Stimulated activated CD4-positive, alpha-beta T cell treated with anti-CD3 and anti-CD28 coated beads, Interleukin-1b, Interleukin-23, amount 100 ng/mL, for 1 hour (primary cell): ENCODE measurements around the gene TBCCD1.
"Not testable (repeated sequence)": the region's sequence is repeated elsewhere in the genome, so short reads cannot be mapped to it uniquely, and the experiment has no call there.

ENCODE experiments used
- DNase-seq, 2 donors: peaks; one replicate each; pipeline ENCODE4 v3.0.0-alpha.2; 2020; ENCODE audit warnings: low read depth in 2 of 2

TBCCD1 gene

DNA sequence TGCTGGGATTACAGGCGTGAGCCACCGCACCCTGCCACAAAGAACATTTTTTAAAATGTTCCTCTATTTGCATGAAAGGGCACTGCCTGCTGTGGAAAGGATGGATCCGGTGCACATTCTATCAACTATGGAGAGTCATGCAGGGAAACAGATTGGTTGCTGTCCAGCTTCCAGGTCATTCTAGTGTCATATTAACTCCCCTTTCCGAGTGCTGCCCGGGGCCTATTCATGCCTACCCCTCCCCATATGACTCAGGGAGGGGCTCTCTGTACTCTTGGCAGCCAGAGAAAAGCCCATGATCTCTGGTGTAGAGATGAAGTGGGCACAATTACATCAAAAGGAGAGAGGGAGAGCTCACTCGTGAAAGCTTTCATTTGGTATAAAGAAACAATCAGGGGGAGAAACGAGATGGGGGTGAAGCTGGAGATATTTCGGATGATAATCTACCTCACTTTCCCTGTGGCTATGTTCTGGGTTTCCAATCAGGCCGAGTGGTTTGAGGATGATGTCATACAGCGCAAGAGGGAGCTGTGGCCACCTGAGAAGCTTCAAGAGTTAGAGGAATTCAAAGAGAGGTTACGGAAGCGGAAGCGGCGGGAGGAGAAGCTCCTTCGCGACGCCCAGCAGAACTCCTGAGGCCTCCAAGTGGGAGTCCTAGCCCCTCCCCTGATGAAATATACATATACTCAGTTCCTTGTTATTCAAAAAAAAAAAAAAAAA is 29.6 kb upstream of the TBCCD1 start:
- DNase-seq: no peak

DNA sequence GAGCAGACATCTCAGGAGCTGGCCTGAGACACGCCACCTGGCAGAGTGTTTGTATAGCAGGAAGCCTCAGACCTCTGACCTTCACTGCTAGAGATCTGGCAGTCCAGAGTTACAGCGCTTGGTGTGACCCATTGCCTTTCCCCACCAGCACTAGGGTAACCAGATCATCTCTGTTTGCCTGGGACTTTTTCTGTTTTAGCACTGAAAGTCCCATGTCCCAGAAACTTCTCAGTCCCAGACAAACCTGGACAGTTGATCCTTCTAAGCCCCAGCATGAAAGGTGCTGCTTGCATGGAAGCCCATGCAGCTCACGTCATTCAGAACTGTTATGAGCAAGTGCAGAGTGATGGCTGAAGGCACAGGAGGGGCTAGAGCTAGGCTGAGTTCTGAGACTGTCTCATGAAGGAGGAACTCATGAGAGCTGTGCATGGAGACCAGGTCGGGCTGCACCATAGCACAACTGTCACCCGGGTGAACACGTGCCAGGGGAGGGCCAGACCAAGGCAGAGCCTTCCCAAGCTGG is 27.5 kb upstream of the TBCCD1 start:
- DNase-seq: no peak

DNA sequence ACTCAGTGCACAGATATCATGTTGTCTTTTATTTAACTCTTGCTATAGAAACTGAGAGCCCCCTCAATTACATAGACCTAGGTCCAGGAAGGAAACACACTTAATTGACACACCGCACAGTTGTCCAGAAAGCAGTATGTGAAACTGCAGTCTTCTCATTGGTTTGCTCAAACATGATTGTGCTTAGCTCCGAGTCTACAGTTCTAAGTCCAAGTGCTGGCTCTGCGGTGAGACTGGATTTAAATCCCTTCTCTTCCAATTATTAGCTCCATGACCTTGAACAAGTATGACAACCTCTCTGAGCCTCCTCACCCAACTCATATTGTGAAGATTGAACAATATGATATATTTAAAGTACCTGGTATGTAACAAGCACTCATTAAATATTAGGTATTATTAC is 26.7 kb upstream of the TBCCD1 start:
- DNase-seq: no peak

DNA sequence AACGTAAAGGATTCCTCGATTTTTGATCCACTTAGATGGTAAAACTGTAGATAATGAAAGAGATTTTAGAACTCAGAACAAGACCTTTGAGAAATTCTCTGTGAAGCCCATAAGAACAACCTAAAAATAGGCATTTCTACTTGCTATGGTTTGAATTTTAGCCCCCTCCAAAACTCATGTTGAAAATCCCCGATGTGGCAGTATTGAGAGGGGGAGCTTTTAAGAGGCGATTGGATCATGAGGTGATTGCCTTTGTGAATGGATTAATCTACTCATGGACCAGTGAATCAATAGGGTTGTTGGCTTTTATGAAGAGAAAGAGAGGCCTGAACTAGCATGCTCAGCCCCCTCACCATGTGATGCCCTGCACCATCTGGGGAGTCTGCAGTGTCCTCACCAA is 25.5 kb upstream of the TBCCD1 start:
- no peak for DNase-seq

DNA sequence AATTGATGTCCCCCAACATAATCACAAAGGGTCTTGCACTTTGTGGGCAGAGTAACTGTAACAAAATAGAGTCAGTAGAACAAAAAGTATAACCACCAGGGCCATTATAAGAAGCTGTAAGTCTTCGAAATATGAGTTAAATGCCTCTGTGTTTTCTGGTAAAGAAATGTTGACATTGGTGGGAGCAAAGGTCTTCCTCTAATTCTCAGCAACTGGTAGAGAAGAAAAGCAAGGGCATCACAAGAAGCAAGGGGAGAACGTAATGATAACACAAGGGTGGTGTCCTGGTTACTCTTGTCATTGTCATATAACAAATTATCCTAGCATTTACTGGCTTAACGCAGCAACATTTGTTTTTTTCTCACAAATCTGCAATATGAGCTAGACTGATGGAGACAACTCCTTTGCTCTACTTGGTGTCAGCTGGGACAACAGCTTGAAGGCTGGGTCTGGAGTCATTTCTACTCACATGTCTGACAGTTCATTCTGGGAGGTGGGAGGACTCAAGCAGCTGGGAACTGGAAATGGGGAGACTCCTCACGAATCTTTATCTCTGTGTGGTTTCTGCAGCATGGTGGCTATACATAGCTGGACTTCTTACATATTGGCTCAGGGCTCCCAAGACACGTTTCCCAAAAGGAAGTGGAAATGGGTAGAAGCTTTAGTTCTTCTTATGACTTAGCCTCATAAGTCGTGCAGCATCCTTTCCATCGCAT is 23.6 kb upstream of the TBCCD1 start:
- no peak for DNase-seq

DNA sequence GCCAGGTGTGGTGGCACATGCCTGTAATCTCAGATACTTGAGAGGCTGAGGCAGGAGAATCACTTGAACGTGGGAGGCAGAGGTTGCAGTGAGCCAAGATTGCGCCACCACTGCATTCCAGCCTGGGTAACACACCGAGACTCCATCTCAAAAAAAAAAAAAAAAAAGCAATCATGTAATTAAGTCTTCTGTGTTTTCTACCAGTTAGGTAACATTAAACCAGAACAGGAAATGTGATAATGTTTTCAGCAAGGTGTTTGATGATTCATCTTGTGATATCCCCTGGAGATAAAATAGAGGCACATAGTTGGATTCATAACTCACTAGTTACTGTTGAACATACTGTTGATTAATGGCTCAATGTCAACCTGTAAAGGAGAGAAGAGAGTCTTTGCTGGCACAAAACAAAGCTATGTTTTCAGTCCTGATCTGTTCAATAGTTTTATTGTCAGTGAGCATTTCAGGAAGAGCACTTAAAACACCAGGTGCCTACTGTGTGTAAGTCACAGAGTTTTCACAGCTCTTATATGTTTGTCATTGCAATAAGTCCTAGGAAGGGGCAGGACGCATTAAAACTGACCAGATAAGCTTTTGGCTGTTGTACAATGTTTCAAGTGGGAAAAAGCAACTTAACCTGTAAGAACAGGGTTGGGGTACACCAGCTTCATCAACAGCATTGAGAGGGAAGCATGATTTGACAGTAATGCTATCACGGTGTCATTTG is 22.9 kb upstream of the TBCCD1 start:
- no peak for DNase-seq

DNA sequence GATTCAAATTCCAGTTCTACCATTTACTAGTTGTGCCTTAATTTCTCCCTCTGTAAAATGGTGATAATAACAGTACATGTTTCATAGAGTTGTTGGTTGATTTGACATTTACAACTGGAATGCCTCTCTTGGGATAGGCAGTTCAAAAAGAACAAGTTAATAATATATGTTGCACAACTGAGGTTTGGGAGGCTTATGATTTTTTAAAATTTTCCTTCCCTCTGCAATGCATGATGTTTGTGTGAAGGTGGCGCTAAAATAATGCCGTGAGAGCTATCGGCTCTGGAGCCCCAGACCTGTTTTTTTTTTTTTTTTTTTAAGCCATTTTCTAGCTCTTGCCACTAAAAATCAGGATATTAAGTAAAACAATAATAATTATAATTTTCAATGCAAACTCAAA is 22.0 kb upstream of the TBCCD1 start:
- no peak for DNase-seq

DNA sequence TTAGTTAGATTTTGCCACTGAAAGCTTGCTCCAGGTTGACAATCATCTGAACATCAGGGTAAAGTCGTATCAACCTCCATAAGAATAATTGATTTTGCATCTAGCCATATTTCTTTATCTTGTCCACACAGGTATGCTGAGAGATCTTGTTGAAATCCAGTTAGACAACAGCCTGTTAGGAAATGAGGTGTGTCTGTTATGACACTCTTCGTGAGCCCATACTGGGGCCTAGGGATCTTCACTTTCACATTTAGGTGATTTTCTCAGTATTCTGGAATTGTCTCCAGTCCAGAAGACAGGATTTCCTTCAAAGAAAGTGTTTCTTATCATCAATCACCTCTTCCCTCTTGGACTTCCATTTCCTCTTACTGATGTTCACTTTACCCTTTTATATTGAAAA is 21.5 kb upstream of the TBCCD1 start:
- no peak for DNase-seq

DNA sequence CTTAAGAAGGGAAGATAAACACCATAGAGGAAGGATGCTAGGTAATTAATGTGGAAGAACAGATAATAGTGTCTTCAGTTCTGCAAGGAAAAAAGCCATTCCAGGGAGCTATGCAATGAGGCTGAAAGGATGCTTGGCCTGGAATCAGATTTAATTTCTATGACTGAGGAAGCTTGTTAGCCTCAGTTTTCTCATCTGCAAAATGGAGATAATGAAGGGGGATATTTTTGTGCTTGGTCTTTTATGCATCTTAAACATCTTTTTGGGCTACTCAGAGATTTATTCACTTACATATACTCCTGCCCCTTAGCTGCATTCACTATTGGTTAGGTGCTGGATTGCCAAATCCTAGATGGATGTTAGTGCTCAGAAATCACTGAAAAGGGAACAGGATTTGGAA is 20.0 kb upstream of the TBCCD1 start:
- no peak for DNase-seq

DNA sequence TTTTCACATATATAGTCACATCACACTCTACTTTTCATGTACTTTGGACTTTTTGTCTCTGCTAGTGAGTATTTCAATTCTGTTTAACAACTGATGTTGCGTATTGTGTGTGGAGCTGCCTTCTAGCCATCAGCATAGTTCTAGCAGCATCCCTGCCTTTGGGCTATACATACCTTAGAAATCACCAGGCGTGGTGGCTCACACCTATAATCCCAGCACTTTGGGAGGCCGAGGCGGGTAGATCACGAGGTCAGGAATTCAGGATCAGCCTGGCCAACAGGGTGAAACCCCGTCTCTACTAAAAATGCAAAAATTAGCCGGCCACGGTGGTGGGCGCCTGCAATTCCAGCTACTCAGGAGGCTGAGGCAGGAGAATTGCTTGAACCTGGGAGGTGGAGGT is 19.1 kb upstream of the TBCCD1 start:
- DNase-seq: not testable (repeated sequence)

DNA sequence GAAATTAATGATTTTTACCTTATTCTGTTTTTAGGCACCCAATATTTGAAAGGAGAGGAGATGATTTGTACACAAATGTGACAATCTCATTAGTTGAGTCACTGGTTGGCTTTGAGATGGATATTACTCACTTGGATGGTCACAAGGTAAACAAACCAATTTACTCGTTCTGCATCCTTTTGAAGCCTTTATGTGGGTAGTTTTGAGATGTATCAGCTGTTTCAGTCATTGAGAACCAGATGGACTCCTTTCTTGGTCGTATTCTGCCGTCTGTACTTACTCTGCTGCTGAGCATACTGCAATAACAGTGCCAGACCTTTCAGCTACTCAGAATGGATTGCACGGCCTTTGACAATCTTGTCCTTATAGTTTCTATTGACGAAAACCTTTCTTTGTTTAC is 16.7 kb upstream of the TBCCD1 start:
- DNase-seq: no peak

DNA sequence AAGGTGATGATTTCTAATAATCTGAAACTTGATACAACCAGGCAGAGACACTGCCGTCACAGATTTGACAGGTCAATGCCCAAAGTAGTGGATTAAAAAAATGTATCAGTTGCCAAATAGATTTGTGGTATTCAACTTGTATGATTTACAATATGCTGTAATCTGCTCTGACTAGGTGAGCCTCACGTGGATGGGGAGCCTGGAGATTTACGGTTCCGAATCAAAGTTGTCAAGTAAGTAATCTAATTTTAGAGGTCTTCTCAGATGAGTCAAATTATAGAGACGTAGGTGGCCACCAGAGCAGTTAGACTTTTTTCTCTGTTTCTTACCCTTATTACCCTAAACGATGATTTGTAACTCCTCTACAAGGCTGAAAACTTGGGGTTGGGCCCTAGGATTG is 15.4 kb upstream of the TBCCD1 start:
- DNase-seq: no peak

DNA sequence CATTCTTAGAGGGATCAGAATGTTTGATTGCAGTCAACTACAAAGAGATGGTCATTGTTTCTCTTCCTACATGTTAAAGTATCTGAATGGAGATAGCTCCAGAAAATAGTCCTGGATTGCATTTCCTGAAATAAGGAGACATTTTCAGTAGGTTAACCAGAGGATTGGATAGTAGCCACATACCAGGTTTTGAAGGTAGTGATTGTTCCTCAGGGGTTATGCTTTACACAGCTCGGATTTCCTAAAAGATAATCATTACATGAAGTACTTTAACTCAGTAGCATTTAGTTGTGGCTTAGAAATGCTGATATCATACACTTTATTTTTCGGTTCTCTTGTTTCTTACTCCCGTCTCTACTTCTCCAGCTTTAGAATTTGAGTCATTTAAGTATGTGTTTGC is 13.6 kb upstream of the TBCCD1 start:
- no peak for DNase-seq

DNA sequence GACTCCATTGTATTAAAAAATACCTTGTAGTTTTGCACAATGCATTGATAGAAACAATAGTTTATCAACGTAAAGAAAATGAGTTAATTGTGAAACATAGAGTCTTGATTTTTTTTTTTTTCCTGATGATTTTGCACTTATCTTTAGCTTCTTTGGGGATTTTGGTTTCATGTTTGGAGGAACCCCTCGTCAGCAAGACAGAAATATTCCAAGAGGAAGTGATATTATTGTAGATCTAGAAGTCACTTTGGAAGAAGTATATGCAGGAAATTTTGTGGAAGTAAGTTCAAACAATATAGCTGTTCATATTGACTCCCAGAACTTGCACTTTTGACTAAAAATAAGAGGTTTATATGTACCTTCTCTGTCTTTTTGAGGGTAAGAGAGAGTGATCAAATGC is 10.4 kb upstream of the TBCCD1 start:
- no peak for DNase-seq

DNA sequence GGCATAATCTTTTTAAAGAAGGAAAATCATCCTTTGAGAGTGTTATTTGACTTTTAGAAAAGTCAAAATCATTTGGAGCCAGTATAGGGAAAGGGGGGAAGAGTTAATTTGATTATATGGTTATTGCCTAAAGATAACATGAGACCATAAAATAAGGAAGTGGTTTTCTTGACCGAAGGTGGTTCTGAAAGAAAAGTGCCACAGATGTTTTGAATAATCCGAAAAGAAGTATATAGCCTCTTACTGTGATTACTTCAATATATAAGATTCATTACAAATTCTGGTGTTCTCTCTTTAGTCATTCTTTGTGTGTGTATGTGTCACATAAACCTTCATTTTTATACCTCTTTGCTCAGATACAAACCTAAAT is 4.5 kb upstream of the TBCCD1 start:
- DNase-seq: no peak

DNA sequence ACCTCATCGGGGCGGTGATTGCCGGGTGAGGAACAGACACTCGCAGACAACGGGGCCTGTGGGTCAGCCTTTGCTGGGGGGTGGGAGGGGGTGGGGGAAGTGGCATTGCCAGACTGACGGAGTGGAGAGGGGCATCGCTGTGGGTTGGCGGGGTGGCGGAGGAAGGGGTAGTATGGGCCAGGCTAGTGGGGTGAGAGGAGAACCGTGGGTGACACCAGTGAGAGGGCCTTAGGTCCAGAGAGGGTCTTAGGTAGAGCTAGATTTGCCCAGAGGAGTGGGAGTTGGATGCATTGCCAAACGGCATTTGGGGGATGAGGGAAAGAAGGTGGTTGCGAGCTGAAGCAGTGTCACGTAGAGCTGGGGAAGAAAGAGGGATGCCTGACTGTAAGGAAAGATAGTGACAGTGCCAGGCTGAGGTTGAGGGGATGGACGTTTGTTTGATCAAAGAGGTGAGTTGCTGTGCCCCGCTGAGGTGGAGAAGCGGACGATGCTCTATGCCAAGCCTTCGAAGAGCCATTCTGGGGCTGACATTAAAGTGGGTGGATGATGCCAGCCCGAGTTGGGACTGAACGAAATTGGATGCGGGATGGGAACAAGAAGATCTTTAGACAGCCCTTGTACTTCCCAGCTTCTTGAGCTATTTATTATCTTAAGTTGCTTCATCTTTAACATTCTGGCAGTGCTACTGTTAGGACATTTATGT is 4.0 kb upstream of the TBCCD1 start:
- no peak for DNase-seq

DNA sequence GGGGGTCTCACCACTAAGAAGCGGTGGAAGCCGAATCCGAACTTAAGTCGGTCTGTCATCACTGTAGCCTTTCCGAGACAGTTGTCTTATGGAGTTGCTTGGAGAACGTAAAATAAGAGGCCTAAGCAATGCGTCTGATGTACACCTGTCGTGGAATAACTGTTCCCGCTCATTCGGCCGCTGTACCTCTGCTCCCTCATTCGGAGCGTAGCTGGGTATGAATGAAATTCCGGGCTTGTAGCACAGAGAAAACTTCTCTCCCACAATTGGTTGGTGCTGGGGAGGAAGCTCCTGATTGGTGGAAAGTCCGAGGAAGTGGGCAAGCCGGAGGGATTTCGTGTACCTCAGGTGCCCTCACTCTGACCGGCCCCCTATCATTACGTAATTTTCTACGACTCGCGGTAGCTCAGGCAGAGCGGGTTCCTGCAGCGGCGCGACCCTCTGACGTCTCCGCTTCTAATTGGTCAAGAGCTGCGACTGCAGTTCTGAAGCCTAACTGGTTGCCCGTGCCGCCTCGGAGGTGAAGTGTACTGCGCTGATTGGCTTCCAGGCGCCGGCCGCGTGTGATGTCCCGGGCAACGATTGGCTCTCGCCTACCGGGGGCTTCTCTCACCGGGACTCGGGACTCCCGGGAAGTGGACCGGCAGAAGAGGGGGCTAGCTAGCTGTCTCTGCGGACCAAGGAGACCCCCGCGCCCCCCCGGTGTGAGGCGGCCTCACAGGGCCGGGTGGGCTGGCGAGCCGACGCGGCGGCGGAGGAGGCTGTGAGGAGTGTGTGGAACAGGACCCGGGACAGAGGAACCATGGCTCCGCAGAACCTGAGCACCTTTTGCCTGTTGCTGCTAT is 3.2 kb upstream of the TBCCD1 start, which contains the start of gene DNAJB11:
Gene DNAJB11 (plus strand): TSS at position 625 of the 845 bp plus-strand sequence. CDS start 178 bp downstream, at position 803.
- peak; percentile 88 to 90 for DNase-seq

DNA sequence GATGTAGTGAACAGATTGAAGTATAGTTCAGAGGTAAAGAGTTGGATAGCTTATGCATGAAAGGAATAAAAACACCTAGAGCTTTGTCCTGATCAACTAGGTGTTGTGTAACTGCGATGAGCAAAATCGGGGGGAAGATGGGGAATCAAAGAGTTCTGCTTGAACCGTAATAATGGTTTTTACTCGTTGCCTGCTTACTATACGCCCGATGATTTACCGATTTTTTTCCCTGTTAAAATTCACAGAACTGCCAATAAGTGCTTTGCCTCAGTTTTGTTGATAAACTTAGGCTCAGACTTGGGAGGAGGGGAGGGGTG is 2.6 kb upstream of the TBCCD1 start:
- DNase-seq: no peak

DNA sequence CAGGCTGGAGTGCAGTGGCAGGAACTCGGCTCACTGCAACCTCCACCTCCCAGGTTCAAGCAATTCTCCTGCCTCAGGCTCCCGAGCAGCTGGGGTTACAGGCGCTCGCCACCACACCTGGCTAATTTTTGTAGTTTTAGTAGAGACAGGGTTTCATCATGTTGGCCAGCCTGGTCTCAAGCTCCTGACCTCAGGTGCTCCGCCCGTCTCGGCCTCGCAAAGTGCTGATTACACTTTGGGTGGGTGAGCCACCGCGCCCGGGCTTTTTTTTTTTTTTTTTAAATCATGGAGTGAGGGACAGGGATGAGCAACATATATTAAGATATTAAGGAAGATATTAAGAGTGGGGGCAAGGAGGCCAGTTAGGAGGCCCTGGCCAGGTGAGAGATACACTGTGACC is 2.2 kb upstream of the TBCCD1 start:
- DNase-seq: not testable (repeated sequence)

DNA sequence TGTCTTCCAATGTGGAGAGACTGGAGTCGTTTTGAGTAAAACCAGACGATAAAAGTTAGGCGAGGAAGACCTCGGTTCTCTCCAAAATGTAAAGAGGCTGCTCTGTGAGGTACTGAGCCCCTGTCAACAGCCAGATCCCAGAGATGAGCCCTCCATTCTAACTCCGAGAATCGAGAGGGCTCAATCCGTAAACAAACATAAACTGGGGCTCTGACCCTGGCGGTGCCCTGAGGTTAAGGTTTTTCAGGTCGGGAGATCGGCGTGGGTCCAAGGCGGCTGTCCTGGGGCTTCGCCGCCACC is 417 bp downstream of the TBCCD1 start:
- DNase-seq: no peak

DNA sequence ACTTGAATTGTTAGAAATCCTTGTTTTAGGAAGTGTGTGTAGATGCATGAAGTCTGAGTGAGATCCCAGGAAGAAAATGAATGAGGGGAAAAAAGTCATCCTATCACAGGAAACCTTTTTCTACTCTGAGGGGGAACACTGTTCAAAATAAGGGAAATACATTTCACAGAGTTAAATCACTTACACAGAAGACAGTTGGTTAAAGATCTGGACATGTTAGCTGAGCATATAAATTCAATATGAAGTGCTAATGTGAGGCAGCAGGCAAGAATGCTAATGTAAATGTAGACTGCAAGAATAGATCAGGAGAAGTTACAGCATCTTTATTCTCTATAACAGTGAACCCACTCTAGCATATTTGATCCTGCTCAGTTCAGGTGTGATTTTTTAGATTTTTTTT is 2.6 kb downstream of the TBCCD1 start:
- no peak for DNase-seq
